WTC11 (cell line): ENCODE data around the gene ZFYVE1.
"Not testable (repeated sequence)": the region's sequence is repeated elsewhere in the genome, so short reads cannot be mapped to it uniquely, and the experiment has no call there.

Experiments
- CREM ChIP-seq: sonication (generic); formaldehyde crosslinking; IDR thresholded peaks from 2 replicates; pipeline ENCODE4 v1.8.1; 2022; ENCODE audit warnings: mild to moderate bottlenecking, missing genetic modification reagents, moderate library complexity
- CTCF ChIP-seq: fragments of 200-600 bp; IDR thresholded peaks from 2 replicates; pipeline ENCODE4 v1.8.0; 2022; ENCODE audit warnings: antibody characterized with exemption
- MXD4 ChIP-seq: fragments of 250-450 bp; sonication (Bioruptor Pico); IDR thresholded peaks from 2 replicates; pipeline ENCODE4 v1.8.0; 2021; ENCODE audit warnings: mild to moderate bottlenecking, moderate library complexity, borderline replicate concordance
- PRRX2 ChIP-seq: fragments of 250-450 bp; sonication (Bioruptor Pico); IDR thresholded peaks from 2 replicates; pipeline ENCODE4 v1.8.0; 2021; ENCODE audit warnings: mild to moderate bottlenecking
- SMAD3 ChIP-seq: sonication (generic); formaldehyde crosslinking; IDR thresholded peaks from 2 replicates; pipeline ENCODE4 v1.8.0; 2022; ENCODE audit warnings: missing genetic modification reagents, mild to moderate bottlenecking, borderline replicate concordance
- ZBTB21 ChIP-seq: sonication (generic); formaldehyde crosslinking; IDR thresholded peaks from 2 replicates; pipeline ENCODE4 v1.8.1; 2023; ENCODE audit warnings: mild to moderate bottlenecking, missing genetic modification reagents, borderline replicate concordance
- ZNF263 ChIP-seq: sonication (generic); formaldehyde crosslinking; IDR thresholded peaks from 2 replicates; pipeline ENCODE4 v1.8.1; 2022; ENCODE audit warnings: low read depth, mild to moderate bottlenecking, moderate library complexity, missing genetic modification reagents
- ZNF317 ChIP-seq: sonication (generic); formaldehyde crosslinking; IDR thresholded peaks from 2 replicates; pipeline ENCODE4 v1.8.1; 2023; ENCODE audit warnings: low read depth, mild to moderate bottlenecking, moderate library complexity, missing genetic modification reagents, borderline replicate concordance
- TF ChIP-seq, protein P1 (sequence below): sonication (generic); formaldehyde crosslinking; IDR thresholded peaks from 2 replicates; pipeline ENCODE4 v1.8.1; 2023; ENCODE audit warnings: mild to moderate bottlenecking, missing genetic modification reagents, borderline replicate concordance
- TF ChIP-seq, protein P2 (sequence below): sonication (generic); formaldehyde crosslinking; IDR thresholded peaks from 2 replicates; pipeline ENCODE4 v1.8.0; 2023; ENCODE audit warnings: missing genetic modification reagents
- TF ChIP-seq, protein P3 (sequence below): sonication (generic); formaldehyde crosslinking; IDR thresholded peaks from 2 replicates; pipeline ENCODE4 v1.8.0; 2022; ENCODE audit warnings: mild to moderate bottlenecking, missing genetic modification reagents

- not testable (repeated sequence) for TF ChIP-seq CTCF; SMAD3; ZNF263 (CRISPR knock-in tag); PRRX2 (CRISPR knock-in tag); ZBTB21 (CRISPR knock-in tag); MXD4 (CRISPR knock-in tag); CREM (CRISPR knock-in tag); ZNF317 (CRISPR knock-in tag)
- TF ChIP-seq, protein P1, sequence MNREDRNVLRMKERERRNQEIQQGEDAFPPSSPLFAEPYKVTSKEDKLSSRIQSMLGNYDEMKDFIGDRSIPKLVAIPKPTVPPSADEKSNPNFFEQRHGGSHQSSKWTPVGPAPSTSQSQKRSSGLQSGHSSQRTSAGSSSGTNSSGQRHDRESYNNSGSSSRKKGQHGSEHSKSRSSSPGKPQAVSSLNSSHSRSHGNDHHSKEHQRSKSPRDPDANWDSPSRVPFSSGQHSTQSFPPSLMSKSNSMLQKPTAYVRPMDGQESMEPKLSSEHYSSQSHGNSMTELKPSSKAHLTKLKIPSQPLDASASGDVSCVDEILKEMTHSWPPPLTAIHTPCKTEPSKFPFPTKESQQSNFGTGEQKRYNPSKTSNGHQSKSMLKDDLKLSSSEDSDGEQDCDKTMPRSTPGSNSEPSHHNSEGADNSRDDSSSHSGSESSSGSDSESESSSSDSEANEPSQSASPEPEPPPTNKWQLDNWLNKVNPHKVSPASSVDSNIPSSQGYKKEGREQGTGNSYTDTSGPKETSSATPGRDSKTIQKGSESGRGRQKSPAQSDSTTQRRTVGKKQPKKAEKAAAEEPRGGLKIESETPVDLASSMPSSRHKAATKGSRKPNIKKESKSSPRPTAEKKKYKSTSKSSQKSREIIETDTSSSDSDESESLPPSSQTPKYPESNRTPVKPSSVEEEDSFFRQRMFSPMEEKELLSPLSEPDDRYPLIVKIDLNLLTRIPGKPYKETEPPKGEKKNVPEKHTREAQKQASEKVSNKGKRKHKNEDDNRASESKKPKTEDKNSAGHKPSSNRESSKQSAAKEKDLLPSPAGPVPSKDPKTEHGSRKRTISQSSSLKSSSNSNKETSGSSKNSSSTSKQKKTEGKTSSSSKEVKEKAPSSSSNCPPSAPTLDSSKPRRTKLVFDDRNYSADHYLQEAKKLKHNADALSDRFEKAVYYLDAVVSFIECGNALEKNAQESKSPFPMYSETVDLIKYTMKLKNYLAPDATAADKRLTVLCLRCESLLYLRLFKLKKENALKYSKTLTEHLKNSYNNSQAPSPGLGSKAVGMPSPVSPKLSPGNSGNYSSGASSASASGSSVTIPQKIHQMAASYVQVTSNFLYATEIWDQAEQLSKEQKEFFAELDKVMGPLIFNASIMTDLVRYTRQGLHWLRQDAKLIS: not testable (repeated sequence)
- TF ChIP-seq, protein P2, sequence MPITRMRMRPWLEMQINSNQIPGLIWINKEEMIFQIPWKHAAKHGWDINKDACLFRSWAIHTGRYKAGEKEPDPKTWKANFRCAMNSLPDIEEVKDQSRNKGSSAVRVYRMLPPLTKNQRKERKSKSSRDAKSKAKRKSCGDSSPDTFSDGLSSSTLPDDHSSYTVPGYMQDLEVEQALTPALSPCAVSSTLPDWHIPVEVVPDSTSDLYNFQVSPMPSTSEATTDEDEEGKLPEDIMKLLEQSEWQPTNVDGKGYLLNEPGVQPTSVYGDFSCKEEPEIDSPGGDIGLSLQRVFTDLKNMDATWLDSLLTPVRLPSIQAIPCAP: not testable (repeated sequence)
- TF ChIP-seq, protein P3, sequence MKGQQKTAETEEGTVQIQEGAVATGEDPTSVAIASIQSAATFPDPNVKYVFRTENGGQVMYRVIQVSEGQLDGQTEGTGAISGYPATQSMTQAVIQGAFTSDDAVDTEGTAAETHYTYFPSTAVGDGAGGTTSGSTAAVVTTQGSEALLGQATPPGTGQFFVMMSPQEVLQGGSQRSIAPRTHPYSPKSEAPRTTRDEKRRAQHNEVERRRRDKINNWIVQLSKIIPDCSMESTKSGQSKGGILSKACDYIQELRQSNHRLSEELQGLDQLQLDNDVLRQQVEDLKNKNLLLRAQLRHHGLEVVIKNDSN (CRISPR knock-in tag): not testable (repeated sequence)
Measured at GRCh38 chr14:73011189-73011588, 15.7 kb downstream of the ZFYVE1 start.
